SK-N-MC (cell line): ENCODE data around the gene RNF5.
A peak's percentile ranks its signal among the peaks of the same experiment; 100 is the strongest.
"Not testable (repeated sequence)": the region's sequence is repeated elsewhere in the genome, so short reads cannot be mapped to it uniquely, and the experiment has no call there.

Experiments used
- DNase-seq: peaks from one replicate; pipeline ENCODE4 v3.0.0-alpha.2; 2011; ENCODE audit warnings: low read depth, low spot score
- H3K27ac ChIP-seq: fragments of 200-600 bp; sonication (generic); 2 replicates; pipeline ENCODE4 v1.5.1; 2016; ENCODE audit warnings: mixed run types
- H3K36me3 ChIP-seq: fragments of 200-600 bp; sonication (generic); 2 replicates; pipeline ENCODE4 v1.6.1; 2017; ENCODE audit warnings: antibody characterized with exemption, low read length, mixed read lengths; ENCODE audit not compliant: insufficient read depth
- H3K4me3 ChIP-seq: fragments of 200-600 bp; sonication (generic); 2 replicates; pipeline ENCODE4 v1.5.1; 2016
- H3K9ac ChIP-seq: fragments of 200-600 bp; sonication (generic); 2 replicates; pipeline ENCODE4 v1.8.0; 2017; ENCODE audit warnings: mixed run types, mixed read lengths; ENCODE audit not compliant: insufficient read length
- H3K9me3 ChIP-seq: fragments of 200-600 bp; sonication (generic); 2 replicates; pipeline ENCODE4 v1.6.1; 2017; ENCODE audit warnings: low read depth, mild to moderate bottlenecking, antibody characterized with exemption, low read length, moderate library complexity, mixed read lengths
- EZH2 ChIP-seq: fragments of 200-600 bp; sonication (generic); IDR thresholded peaks from one replicate; pipeline ENCODE4 v1.6.1; 2017; ENCODE audit warnings: antibody characterized with exemption
- FOXP2 ChIP-seq: optimal IDR thresholded peaks from 2 replicates; pipeline ENCODE3; 2011; ENCODE audit warnings: mild to moderate bottlenecking, moderate library complexity; ENCODE audit not compliant: insufficient read depth; ENCODE audit errors: extremely low read length, control extremely low read depth
- POLR2AphosphoS5 ChIP-seq: IDR thresholded peaks from 2 replicates; pipeline ENCODE4 v1.6.1; 2012; ENCODE audit warnings: mild to moderate bottlenecking, low read depth, low read length, borderline replicate concordance

RNF5 gene

GRCh38 chr6:32184084-32184640 is 6.0 kb downstream of the RNF5 start, which contains the start of gene AGER:
TSS of gene AGER (minus strand) at chr6:32184253. CDS start at chr6:32184222, 31 bp downstream.
- DNase-seq: no peak
- Histone ChIP-seq H3K4me3 (no peak within 1 kb of the TSS), H3K27ac (peak within 1 kb of the TSS; percentile 63; the same call in 1 of the 2 replicates), H3K9ac (no peak within 1 kb of the TSS), H3K9me3 (no peaks in the 10 kb centered on the region), H3K36me3 (peaks cover 46% of the 10 kb centered on the region)
- no peak for TF ChIP-seq EZH2
- peak; percentile 41 for TF ChIP-seq POLR2AphosphoS5

GRCh38 chr6:32185681-32186131 is 7.5 kb downstream of the RNF5 start:
- H3K27ac ChIP-seq, DNase-seq, H3K9me3 ChIP-seq, H3K4me3 ChIP-seq, H3K9ac ChIP-seq: not testable (repeated sequence)
- peaks cover 43% of the 10 kb centered on the region for H3K36me3 ChIP-seq

GRCh38 chr6:32186151-32186840 is 8.1 kb downstream of the RNF5 start:
- peak overlapping the region; percentile 62 for H3K27ac ChIP-seq
- H3K36me3 ChIP-seq: peaks cover 37% of the 10 kb centered on the region
- DNase-seq, H3K9me3 ChIP-seq, H3K4me3 ChIP-seq: not testable (repeated sequence)
- H3K9ac ChIP-seq: peak overlapping the region; percentile 20

- Histone ChIP-seq H3K9me3 (no peaks in the 10 kb centered on the region), H3K27ac (peak overlapping the region; percentile 62), H3K36me3 (peaks cover 36% of the 10 kb centered on the region), H3K9ac (peak overlapping the region; percentile 20), H3K4me3 (no peak overlapping the region)
- DNase-seq: no peak
- TF ChIP-seq EZH2: no peak
These were observed 9.0 kb downstream of the RNF5 start for GRCh38 chr6:32187009-32187709.

- H3K4me3 ChIP-seq: peak overlapping the region; percentile 87; the same call in 1 of the 2 replicates
- H3K9me3 ChIP-seq, DNase-seq, H3K27ac ChIP-seq: not testable (repeated sequence)
- H3K36me3 ChIP-seq: peaks cover 30% of the 10 kb centered on the region
- H3K9ac ChIP-seq: peak overlapping the region; percentile 90
These were observed 9.6 kb downstream of the RNF5 start for GRCh38 chr6:32187725-32188380.

- no peak for DNase-seq
- TF ChIP-seq FOXP2 (no peak), POLR2AphosphoS5 (no peak; the same call in 1 of the 2 replicates), EZH2 (no peak)
- peak overlapping the region; percentile 87 for H3K27ac ChIP-seq
- peaks cover 24% of the 10 kb centered on the region for H3K36me3 ChIP-seq
- no peaks in the 10 kb centered on the region for H3K9me3 ChIP-seq
- H3K9ac ChIP-seq: peak overlapping the region; percentile 90
- H3K4me3 ChIP-seq: peak overlapping the region; percentile 87
These were observed 10.3 kb downstream of the RNF5 start for GRCh38 chr6:32188381-32189068.

GRCh38 chr6:32189069-32189741 is 11.0 kb downstream of the RNF5 start:
- H3K9ac ChIP-seq: peak overlapping the region; percentile 90
- no peaks in the 10 kb centered on the region for H3K9me3 ChIP-seq
- TF ChIP-seq POLR2AphosphoS5 (no peak), EZH2 (no peak), FOXP2 (no peak)
- H3K36me3 ChIP-seq: peaks cover 21% of the 10 kb centered on the region
- peak overlapping the region; percentile 87 for H3K4me3 ChIP-seq
- no peak for DNase-seq
- H3K27ac ChIP-seq: peak overlapping the region; percentile 87

GRCh38 chr6:32189742-32190053 is 11.5 kb downstream of the RNF5 start:
- H3K9ac ChIP-seq: peak overlapping the region; percentile 90
- peak overlapping the region; percentile 87 for H3K27ac ChIP-seq
- no peaks in the 10 kb centered on the region for H3K9me3 ChIP-seq
- peaks cover 21% of the 10 kb centered on the region for H3K36me3 ChIP-seq
- no peak for DNase-seq
- no peak for TF ChIP-seq FOXP2
- TF ChIP-seq EZH2: no peak
- TF ChIP-seq POLR2AphosphoS5: no peak
- peak overlapping the region; percentile 87 for H3K4me3 ChIP-seq
